Dermis blood vessel endothelial cell (primary cell): Measurements from ENCODE around the gene SLC49A3. TPM values are rescaled to one million over a fixed set of nuclear protein-coding genes. Genes with fewer than 3 reads are reported as not detected.
"Not testable (repeated sequence)": the region's sequence is repeated elsewhere in the genome, so short reads cannot be mapped to it uniquely, and the experiment has no call there.

Source experiments
- DNase-seq: peaks from one replicate; pipeline ENCODE4 v3.0.0; 2010
- total RNA-seq: library from RNA; depleted of rRNA; stranded (reverse); fragments of >200 nt; gene quantifications from 2 replicates; pipeline ENCODE4 v1.2.3, GENCODE V29; 2014

Gene SLC49A3
- total RNA-seq, 1 donor from 2014 or later = 9.9 TPM

DNA sequence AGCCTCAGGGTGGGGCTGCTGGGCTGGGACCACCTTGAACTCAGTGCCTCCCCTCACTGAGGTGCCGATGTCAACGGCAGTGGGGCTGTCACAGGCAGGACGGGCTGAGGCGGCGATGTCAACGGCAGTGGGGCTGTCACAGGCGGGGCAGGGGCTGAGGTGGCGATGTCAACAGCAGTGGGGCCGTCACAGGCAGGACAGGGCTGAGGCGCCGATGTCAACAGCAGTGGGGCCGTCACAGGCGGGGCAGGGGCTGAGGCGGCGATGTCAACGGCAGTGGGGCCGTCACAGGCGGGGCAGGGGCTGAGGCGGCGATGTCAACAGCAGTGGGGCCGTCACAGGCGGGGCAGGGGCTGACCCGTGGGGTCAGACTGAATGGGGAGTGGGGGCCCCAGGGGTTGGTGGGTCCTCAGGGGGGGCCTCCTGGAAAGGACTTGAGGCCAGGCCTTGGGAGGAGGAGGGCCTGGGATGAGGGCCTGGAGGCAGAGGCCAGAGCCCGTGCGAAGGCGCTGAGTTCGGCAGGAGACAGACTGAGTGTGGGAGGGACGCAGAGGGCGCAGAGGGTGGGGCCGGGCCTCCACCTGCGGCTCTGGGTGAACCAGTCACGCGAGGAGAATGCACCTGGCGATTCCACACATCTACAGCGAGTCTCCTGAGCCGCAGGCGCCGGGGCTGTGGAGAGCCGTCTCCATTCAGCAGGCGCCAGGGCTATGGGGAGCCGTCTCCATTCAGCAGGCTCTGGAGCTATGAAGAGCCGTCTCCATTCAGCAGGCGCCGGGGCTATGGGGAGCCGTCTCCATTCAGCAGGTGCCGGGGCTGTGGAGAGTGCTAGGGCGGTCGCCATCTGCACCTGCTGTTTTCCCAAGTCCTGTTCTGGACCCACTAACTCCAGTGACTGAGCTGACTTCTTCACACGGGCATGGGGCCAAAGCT, 37.7 kb downstream of the SLC49A3 start:
- DNase-seq = no peak

DNA sequence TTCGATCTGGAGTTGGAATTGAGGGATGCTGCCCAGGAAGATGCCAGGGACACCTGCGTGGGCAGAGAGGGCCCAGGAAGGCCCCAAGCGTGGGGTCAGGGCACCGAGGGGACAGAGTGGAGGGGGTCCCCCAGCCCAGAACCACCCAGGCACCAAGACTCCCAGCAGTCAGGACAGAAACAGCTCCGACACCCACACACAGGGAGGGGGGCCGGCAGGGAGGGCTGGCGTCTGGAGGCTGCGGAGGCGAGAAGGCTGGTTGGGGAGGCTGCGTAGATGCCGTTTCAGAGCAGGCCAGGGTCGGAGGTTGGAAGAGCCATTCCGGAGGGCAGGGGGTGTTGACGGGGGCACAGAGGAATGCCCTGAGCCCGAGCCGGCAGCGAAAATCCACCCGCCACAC, 38.5 kb downstream of the SLC49A3 start:
- no peak for DNase-seq

- no peak for DNase-seq
Measured at GRCh38 chr4:649751-650310, 39.1 kb downstream of the SLC49A3 start.

DNA sequence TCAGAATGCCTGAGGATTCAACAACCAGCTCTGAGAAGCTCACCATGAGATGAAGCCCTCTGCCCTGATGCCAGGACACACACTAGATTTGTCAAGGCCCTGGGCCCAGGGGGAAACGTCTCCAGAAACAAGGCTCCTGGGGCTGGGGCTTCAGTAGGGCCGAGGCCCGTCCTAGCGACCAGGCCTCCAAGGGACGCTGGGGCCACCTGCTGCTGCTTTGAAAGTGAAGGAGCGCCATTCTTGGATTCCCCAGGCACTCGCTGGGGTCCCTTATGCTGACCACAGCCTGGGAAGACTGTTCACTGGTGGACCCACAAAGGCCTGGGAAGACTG, 39.7 kb downstream of the SLC49A3 start:
- DNase-seq = no peak

DNA sequence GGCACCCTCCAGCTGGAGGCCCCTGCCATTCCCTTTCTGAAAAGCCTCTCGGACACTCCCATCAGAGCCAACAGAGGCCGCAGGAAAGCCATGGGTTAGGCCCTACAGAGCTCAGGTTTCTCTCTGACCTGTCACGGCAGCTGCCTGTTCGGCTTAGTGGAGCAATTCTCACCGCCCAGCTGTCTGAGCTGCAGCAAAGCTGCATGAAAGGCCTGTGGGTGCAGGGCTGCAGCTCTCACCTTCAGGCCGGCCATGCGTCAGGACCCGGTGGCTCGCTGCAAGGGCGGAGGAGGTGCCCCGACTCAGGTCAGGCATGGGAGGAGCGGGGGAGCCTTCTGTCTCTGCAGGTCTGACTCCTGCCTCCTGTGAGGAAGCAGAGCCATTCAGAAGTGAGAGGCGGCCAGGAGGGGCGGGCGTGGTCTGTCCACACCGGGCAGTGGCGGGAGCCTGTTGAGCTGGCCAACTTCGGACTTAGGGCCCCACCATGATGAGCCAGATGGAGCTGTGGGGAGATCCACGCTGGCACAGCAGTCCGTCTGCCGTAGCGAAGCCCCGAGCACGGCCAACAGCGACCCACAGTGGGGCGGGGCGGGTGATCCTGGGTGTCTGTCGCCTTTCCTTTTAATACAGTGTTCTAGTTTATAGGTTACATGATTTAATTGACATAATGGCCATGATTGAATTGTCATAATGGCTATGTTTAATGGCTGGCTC, 40.2 kb downstream of the SLC49A3 start:
- no peak for DNase-seq

GRCh38 chr4:647481-647880, 41.5 kb downstream of the SLC49A3 start:
- no peak for DNase-seq

GRCh38 chr4:646460-646859, 42.5 kb downstream of the SLC49A3 start:
- no peak for DNase-seq

DNA sequence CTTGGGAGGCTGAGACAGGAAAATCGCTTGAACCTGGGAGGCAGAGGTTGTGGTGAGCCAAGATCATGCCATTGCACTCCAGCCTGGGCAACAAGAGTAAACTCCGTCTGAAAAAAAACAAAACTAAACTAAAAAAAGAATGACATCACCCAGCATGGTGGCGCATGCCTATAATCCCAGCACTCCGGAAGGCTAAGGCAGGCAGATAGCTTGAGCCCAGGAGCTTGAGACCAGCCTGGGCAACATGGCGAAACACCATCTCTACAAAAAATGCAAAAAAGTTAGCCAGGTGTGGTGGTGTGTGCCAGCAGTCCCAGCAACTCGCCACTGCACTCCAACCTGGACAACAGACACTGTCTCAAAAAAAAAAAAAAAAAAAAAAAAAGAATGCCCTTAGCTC, 46.6 kb downstream of the SLC49A3 start:
- not testable (repeated sequence) for DNase-seq

DNA sequence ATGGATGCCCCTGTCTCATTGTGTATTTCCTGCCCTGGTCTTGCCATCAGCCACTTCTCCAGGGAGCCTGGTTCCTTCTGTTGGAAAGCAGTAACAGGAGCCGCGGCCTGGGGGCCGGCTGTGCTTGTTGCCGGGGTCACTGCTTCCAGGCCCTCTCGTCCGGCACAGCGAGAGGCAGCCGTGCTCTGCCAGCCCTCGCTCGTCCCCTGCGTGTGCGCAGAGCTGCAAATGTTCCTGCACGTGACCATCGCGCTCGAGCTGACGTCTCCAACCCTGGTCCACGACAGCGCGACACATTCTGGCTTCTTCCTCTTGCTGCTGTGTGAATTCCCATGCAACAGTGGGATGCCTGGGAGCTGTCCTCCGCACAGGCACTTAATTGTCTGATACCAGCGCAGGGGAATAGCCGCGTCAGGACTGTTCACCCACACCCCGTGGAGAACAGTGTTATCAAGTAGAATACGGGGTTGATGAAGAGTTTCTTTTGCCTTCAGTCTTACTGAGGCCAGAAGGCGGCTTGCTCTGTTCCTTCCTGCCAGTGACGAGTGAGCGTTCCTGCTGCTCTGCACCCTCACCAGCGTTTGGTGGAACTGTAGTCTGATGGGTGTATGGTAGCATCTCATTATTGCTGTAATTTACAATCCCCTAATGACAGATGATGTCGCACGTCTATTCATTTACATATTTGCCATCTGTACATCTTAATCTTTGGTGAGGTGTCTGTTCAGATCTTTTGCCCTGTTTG, 51.2 kb downstream of the SLC49A3 start:
- no peak for DNase-seq

DNA sequence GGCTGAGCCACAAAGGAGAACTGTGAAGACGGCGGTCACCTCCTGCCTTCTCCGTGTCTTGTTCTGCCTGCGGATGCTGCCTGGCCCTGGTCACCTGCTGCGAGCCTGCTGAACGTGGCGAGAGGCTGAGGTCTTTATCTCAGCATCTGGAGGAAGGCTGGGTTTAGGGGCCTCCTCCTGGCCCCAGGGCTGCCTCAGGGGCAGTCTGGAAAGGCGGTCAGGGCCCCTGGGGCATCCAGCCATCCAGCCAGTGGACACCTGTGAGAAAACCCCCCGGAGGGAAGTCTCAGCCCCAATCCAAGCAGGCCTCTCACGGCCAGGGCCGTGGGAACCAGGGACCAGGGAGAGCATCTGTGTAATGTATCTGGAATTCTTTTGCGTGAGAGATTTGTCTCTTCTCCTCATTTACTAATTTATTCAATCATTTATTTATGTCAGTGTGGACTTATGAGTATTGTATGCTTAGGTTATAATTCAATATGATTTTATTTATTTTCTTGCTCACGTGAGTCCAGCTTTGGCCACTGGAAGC, 52.3 kb downstream of the SLC49A3 start:
- no peak for DNase-seq

GRCh38 chr4:635851-636627, 52.9 kb downstream of the SLC49A3 start:
- DNase-seq = no peak

DNA sequence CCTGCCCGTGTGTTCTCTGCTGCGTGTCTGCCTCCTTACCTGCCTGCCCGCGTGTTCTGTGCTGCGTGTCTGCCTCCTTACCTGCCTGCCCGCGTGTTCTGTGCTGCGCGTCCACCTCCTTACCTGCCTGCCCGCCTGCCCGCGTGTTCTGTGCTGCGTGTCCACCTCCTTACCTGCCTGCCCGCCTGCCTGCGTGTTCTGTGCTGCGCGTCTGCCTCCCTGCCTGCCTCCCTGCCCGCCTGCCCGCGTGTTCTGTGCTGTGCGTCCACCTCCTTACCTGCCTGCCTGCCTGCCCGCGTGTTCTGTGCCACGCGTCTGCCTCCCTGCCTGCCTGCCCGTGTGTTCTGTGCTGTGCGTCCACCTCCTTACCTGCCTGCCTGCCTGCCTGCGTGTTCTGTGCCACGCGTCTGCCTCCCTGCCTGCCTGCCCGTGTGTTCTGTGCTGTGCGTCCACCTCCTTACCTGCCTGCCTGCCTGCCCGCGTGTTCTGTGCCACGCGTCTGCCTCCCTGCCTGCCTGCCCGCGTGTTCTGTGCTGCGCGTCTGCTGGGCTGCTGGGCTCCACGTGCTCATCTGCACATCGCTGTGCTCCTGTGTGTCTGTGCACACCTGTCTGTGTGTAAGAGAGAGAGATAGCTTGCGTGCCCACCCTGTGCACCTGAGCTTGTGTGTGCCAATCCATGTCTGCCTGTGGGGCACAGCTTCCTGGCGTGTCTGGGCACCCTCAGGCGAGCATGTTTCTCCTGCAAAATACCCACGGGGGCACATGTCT, 53.7 kb downstream of the SLC49A3 start:
- not testable (repeated sequence) for DNase-seq

DNA sequence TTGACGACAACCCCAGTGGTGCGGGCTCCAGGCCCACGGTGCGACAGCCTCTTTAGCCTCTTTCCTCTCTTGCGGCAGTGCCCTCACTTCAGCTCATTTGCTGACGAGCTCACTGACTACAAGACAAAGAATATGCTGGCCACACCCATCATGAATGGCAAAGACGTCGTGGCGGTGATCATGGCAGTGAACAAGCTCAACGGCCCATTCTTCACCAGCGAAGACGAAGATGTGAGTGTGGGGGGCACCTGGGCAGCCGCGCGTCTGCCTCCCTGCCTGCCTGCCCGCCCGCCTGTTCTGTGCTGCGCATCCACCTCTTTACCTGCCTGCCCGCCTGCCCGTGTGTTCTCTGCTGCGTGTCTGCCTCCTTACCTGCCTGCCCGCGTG, 54.4 kb downstream of the SLC49A3 start:
- no peak for DNase-seq

DNA sequence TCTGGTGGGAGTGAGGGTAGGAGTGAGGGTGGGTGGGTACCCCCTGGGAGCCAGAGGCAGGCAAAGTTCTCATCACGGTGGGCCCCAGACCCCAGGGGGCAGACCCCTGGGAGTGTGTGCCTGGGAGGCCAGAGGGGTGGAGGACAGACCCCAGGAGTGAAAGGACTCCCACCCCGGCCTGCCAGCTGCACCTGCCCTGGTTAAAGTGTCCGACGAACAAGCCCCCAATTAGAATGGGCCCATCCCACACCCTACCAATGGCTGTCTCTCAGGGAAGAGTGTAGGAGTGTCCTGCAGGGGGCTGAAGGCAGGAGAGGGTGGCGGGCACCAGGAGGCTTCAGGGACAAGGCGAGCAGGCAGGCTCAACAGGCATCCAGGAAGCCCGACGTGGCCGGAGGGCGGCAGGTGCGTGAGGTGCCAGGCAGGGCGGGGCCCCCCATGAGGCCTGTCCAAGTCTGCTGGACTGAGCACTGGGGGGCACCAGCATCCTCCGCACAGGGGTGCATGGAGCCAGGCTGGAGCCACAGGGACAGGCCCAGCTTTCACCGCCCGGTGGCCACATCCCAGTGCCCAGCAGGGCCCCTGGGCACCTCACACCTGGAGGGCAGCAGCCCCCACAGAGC, 54.9 kb downstream of the SLC49A3 start:
- no peak for DNase-seq

GRCh38 chr4:633406-633805, 55.5 kb downstream of the SLC49A3 start:
- DNase-seq = no peak

DNA sequence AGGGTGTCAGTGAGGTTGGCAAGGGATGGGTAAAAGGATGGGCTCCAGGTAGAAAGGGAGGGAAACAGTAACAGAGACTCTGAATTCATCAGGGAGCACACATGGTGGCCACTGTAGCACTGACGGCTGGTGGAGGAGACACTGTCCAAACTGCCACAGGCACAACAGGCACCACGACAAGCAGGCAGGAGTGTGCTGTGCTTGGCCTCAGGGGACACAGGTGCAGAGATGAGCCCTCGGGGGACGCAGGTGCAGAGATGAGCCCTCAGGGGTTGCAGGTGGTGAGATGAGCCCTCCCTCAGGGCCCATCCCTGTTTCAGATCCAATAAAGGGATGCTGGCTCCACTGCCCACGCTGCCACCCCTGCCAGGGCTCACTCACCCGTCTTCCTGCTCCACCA, 56.0 kb downstream of the SLC49A3 start:
- no peak for DNase-seq

DNA sequence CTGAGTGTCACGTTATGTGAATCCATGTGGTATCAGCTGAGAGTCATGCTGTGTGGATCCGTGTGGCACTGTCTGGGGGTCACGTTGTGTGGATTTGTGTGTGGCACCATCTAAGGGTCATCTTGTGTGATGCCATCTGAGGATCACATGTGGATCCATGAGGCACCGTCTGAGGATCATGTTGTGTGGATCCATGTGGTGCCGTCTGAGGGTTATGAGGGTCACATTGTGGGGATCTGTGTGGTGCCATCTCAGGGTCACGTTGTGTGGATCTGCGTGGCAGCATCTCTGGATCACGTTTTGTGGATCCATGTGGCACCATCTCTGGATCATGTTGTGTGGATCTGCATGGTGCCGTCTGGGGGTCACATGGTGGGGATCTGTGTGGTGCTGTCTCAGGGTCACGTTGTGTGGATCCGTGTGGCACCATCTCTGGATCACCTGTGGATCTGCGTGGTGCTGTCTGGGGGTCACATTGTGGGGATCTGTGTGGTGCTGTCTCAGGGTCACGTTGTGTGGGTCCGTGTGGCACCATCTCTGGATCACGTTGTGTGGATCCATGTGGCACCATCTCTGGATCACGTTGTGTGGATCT, 56.7 kb downstream of the SLC49A3 start:
- DNase-seq = no peak
